GM19467 (cell line): ENCODE results near the gene RPSA.
A peak's percentile ranks its signal among the peaks of the same experiment; 100 is the strongest.
"Not testable (repeated sequence)": the region's sequence is repeated elsewhere in the genome, so short reads cannot be mapped to it uniquely, and the experiment has no call there.

Experiments used
- ATAC-seq: cut with Tn5 transposase; IDR thresholded peaks from one replicate; pipeline ENCODE4 v1.9.1; 2021; ENCODE audit warnings: mild to moderate bottlenecking, moderate library complexity; ENCODE audit not compliant: unreplicated experiment

The RPSA gene

GRCh38 chr3:39453134-39453533 lies 46.6 kb downstream of the RPSA start:
- ATAC-seq: peak; percentile 74

GRCh38 chr3:39453872-39454271 lies 47.4 kb downstream of the RPSA start:
- not testable (repeated sequence) for ATAC-seq

GRCh38 chr3:39454591-39455217 lies 48.2 kb downstream of the RPSA start:
- no peak for ATAC-seq

GRCh38 chr3:39456159-39456558 lies 49.6 kb downstream of the RPSA start:
- ATAC-seq: no peak

- ATAC-seq: no peak
Observed at GRCh38 chr3:39457361-39457760, 50.8 kb downstream of the RPSA start.

- not testable (repeated sequence) for ATAC-seq
Observed at GRCh38 chr3:39458579-39458978, 52.1 kb downstream of the RPSA start.

GRCh38 chr3:39460677-39461076 lies 54.2 kb downstream of the RPSA start:
- ATAC-seq: no peak
